ENCODE results near the gene GRM5.

The GRM5 gene

DNA sequence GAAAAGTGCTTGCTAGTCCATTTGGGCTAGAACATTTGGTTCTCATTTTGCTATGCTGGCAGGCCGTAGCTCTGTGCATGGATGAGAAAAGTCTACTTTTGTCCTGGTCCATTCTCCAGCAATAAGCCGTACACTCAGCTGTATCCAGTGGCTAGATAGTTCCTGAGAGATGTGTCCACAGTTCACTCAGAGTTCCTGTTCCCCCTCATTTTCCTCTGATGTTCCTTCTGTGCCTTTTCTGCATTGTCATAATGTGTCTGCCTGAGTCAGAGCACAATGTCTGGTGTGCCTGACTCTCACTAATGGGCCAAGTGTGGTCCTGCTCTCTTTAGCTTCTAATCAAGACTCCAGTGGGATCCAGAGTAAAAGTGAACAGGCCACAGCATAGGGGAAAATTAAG is 512.6 kb downstream of the GRM5 start:
- Histone ChIP-seq H3K27me3 (ENCODE audit: control insufficient read depth in 3 of 3, insufficient read depth in 3 of 3, low read depth in 1 of 3, low read length in 3 of 3) (no peaks in the 10 kb centered on the region), H4K8ac (ENCODE audit: low read depth, low read length) (no peak overlapping the region), H2AK5ac (ENCODE audit: low read depth, low read length) (no peak overlapping the region), H2BK15ac (ENCODE audit: low read length) (no peak overlapping the region), H3K4ac (ENCODE audit: low read length) (no peak overlapping the region), H3K4me2 (ENCODE audit: insufficient read depth, low read length, poor library complexity, severe bottlenecking) (no peak overlapping the region), H3K9me3 (replicated peaks in 1 of 2; ENCODE audit: control insufficient read depth in 2 of 2, insufficient read depth in 1 of 2, low read depth in 1 of 2, low read length in 2 of 2) (no peaks in the 10 kb centered on the region), H3K79me1 (ENCODE audit: low read depth, low read length) (no peaks in the 10 kb centered on the region), H4K91ac (ENCODE audit: low read depth, low read length, poor library complexity) (no peak overlapping the region), H3K36me3 (replicated peaks in 1 of 2; ENCODE audit: control insufficient read depth in 2 of 2, insufficient read depth in 2 of 2, low read length in 2 of 2) (no peaks in the 10 kb centered on the region), H3K4me3 (ENCODE audit: low read length in 2 of 2) (no peak overlapping the region), H3K18ac (ENCODE audit: low read length) (no peak overlapping the region), H2BK12ac (ENCODE audit: low read length) (no peak overlapping the region), H2AFZ (ENCODE audit: low read length) (no peak overlapping the region), H2BK5ac (ENCODE audit: low read length) (no peak overlapping the region), H3K23ac (ENCODE audit: low read depth, low read length, poor library complexity) (no peak overlapping the region), H3K9ac (ENCODE audit: low read depth, low read length, poor library complexity) (no peak overlapping the region), H3K4me1 (ENCODE audit: control insufficient read depth in 2 of 2, insufficient read depth in 1 of 2, low read depth in 1 of 2, low read length in 2 of 2) (no peaks in the 10 kb centered on the region), H2BK120ac (ENCODE audit: low read depth, low read length) (no peak overlapping the region), H3K27ac (replicated peaks; ENCODE audit: low read length) (no peak overlapping the region), H3K14ac (ENCODE audit: low read length) (no peak overlapping the region)
- no CpG with 5 or more reads among the region's 2 CpGs for WGBS, 2 donors (ENCODE audit: extremely low coverage in 2 of 2, insufficient read length in 2 of 2, insufficient replicate concordance in 1 of 2)
- no peak for DNase-seq (ENCODE audit: low spot score)

DNA sequence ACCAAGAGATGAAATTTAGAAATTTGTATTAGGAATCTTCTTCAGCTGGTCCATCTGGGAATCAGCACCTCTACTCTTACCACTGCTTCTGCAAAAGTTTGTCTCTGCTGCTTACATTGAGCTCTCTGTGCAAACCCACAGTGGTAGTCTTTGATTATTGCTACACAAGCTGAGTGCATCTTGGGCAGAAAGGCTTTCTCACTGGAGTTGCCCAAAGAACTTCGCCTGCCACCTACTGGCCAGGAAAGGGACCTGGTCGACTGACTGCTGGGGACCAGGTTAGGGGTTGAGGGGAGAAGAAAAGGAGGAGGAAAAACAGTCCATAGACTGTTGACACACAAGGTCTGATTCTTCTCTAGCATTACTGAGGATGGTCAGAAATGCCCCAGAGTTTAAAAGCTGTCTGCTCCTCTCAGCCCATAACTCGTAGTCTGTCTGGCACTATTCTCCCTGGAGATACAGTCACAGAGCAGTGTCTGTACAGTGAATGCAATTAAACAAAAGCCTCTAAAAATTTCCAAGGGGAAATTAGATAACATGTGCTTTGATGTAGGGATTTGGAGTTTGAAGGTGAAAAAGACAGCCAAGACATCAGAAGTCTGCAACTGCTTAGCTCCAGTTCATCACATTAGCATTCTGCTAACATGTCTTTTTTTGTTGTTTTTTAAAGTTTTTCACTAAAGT is 513.3 kb downstream of the GRM5 start:
- Histone ChIP-seq H3K18ac (ENCODE audit: low read length) (no peak overlapping the region), H4K8ac (ENCODE audit: low read depth, low read length) (no peak overlapping the region), H3K4ac (ENCODE audit: low read length) (no peak overlapping the region), H3K79me1 (ENCODE audit: low read depth, low read length) (no peaks in the 10 kb centered on the region), H3K14ac (ENCODE audit: low read length) (no peak overlapping the region), H3K23ac (ENCODE audit: low read depth, low read length, poor library complexity) (no peak overlapping the region), H3K9ac (ENCODE audit: low read depth, low read length, poor library complexity) (no peak overlapping the region), H3K4me2 (ENCODE audit: insufficient read depth, low read length, poor library complexity, severe bottlenecking) (no peak overlapping the region), H2BK5ac (ENCODE audit: low read length) (no peak overlapping the region), H2BK120ac (ENCODE audit: low read depth, low read length) (no peak overlapping the region), H3K27me3 (ENCODE audit: control insufficient read depth in 3 of 3, insufficient read depth in 3 of 3, low read depth in 1 of 3, low read length in 3 of 3) (no peaks in the 10 kb centered on the region), H3K4me3 (ENCODE audit: low read length in 2 of 2) (no peak overlapping the region), H3K36me3 (replicated peaks in 1 of 2; ENCODE audit: control insufficient read depth in 2 of 2, insufficient read depth in 2 of 2, low read length in 2 of 2) (no peaks in the 10 kb centered on the region), H2BK12ac (ENCODE audit: low read length) (no peak overlapping the region), H4K91ac (ENCODE audit: low read depth, low read length, poor library complexity) (no peak overlapping the region), H3K4me1 (ENCODE audit: control insufficient read depth in 2 of 2, insufficient read depth in 1 of 2, low read depth in 1 of 2, low read length in 2 of 2) (no peaks in the 10 kb centered on the region), H3K9me3 (replicated peaks in 1 of 2; ENCODE audit: control insufficient read depth in 2 of 2, insufficient read depth in 1 of 2, low read depth in 1 of 2, low read length in 2 of 2) (no peaks in the 10 kb centered on the region), H2BK15ac (ENCODE audit: low read length) (no peak overlapping the region), H3K27ac (replicated peaks; ENCODE audit: low read length) (no peak overlapping the region), H2AK5ac (ENCODE audit: low read depth, low read length) (no peak overlapping the region), H2AFZ (ENCODE audit: low read length) (no peak overlapping the region)
- DNase-seq (ENCODE audit: low spot score), result peak; percentile 12
- no CpG with 5 or more reads among the region's 3 CpGs for WGBS, 2 donors (ENCODE audit: extremely low coverage in 2 of 2, insufficient read length in 2 of 2, insufficient replicate concordance in 1 of 2)

DNA sequence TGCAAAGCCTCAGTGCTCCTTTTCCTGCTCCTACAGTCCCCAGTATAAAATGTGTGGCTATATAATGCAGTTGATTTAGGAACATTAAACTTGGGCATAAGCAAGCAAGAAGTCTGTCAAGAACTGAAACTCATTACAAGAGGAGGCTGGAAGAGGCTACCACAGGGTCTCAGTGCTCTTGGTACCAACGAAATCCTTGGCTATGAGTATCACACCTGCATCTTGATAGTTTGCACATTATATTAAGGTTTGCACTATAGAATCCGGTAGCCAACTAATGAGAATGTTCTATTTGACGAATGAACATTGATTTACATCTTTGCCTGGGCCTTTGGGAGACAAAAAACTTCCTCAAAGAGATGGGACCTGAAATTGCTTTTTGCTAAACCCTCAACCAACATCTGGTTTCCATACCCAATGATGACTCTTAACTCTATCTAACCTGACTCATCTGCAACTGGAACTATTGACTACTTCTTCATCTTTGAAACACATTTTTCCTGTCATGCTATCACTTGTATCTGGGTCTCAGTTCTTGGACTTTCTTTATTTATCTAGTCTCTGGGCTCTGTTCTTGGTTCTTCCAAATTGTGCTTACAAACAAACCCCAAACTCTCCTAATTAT is 521.0 kb downstream of the GRM5 start:
- Histone ChIP-seq H2BK15ac (ENCODE audit: low read length) (no peak overlapping the region), H3K79me1 (ENCODE audit: low read depth, low read length) (no peaks in the 10 kb centered on the region), H3K23ac (ENCODE audit: low read depth, low read length, poor library complexity) (no peak overlapping the region), H2BK5ac (ENCODE audit: low read length) (no peak overlapping the region), H3K18ac (ENCODE audit: low read length) (no peak overlapping the region), H3K4ac (ENCODE audit: low read length) (no peak overlapping the region), H2AK5ac (ENCODE audit: low read depth, low read length) (no peak overlapping the region), H3K36me3 (replicated peaks in 1 of 2; ENCODE audit: control insufficient read depth in 2 of 2, insufficient read depth in 2 of 2, low read length in 2 of 2) (no peaks in the 10 kb centered on the region), H3K9ac (ENCODE audit: low read depth, low read length, poor library complexity) (no peak overlapping the region), H3K4me1 (ENCODE audit: control insufficient read depth in 2 of 2, insufficient read depth in 1 of 2, low read depth in 1 of 2, low read length in 2 of 2) (no peaks in the 10 kb centered on the region), H4K91ac (ENCODE audit: low read depth, low read length, poor library complexity) (no peak overlapping the region), H3K27me3 (ENCODE audit: control insufficient read depth in 3 of 3, insufficient read depth in 3 of 3, low read depth in 1 of 3, low read length in 3 of 3) (no peaks in the 10 kb centered on the region), H3K4me3 (ENCODE audit: low read length in 2 of 2) (no peak overlapping the region), H3K9me3 (replicated peaks in 1 of 2; ENCODE audit: control insufficient read depth in 2 of 2, insufficient read depth in 1 of 2, low read depth in 1 of 2, low read length in 2 of 2) (no peaks in the 10 kb centered on the region), H3K4me2 (ENCODE audit: insufficient read depth, low read length, poor library complexity, severe bottlenecking) (no peak overlapping the region), H2BK120ac (ENCODE audit: low read depth, low read length) (no peak overlapping the region), H3K27ac (replicated peaks; ENCODE audit: low read length) (no peak overlapping the region), H4K8ac (ENCODE audit: low read depth, low read length) (no peak overlapping the region), H3K14ac (ENCODE audit: low read length) (no peak overlapping the region), H2AFZ (ENCODE audit: low read length) (no peak overlapping the region), H2BK12ac (ENCODE audit: low read length) (no peak overlapping the region)
- WGBS, 2 donors (ENCODE audit: extremely low coverage in 2 of 2, insufficient read length in 2 of 2, insufficient replicate concordance in 1 of 2), result no CpG with 5 or more reads among the region's 3 CpGs
- no peak for DNase-seq (ENCODE audit: low spot score)

DNA sequence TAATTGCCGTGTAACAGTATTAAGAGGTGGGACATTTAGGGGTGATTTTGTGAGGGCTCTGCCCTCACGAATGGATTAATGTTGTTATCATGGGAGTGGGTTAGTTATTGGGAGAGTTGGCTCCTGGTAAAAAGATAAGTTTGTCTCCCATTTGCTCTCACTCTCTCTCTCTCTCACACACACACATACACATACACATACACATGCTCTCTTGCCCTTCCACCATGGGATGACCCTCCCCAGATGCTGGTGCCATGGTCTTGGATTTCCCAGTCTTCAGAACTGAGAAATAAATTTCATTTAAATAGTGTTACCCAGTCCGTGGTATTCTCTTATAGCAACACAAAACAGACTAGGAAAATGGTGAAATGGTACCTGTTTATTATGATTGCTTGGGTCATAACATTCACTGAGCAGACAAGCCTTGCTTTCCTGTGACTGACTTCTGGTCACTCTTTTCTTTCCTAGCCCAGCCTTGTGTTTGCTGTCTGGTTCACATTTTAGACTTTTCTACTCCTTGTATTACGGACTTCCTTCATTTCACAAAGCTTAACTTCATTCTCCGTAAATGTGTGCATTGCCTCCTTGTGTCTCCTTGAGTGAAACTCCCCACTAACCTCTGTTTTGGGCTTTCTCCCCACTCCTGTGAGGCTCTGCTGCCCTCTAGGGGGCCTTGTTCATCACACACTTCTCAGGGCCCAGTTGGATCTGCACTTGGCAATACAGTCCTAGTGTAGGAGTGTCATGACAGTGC is 521.7 kb downstream of the GRM5 start:
- peak; percentile 78 for DNase-seq (ENCODE audit: low spot score)
- no peak overlapping the region for H4K91ac ChIP-seq (ENCODE audit: low read depth, low read length, poor library complexity)

More for the DNA sequence above, 521.7 kb downstream of the GRM5 start:
- Histone ChIP-seq H3K4me2 (ENCODE audit: insufficient read depth, low read length, poor library complexity, severe bottlenecking) (no peak overlapping the region), H3K36me3 (replicated peaks in 1 of 2; ENCODE audit: control insufficient read depth in 2 of 2, insufficient read depth in 2 of 2, low read length in 2 of 2) (no peaks in the 10 kb centered on the region), H2AK5ac (ENCODE audit: low read depth, low read length) (no peak overlapping the region), H2BK120ac (ENCODE audit: low read depth, low read length) (no peak overlapping the region), H3K23ac (ENCODE audit: low read depth, low read length, poor library complexity) (no peak overlapping the region), H3K9me3 (replicated peaks in 1 of 2; ENCODE audit: control insufficient read depth in 2 of 2, insufficient read depth in 1 of 2, low read depth in 1 of 2, low read length in 2 of 2) (no peaks in the 10 kb centered on the region), H2BK15ac (ENCODE audit: low read length) (no peak overlapping the region), H2BK12ac (ENCODE audit: low read length) (no peak overlapping the region), H2AFZ (ENCODE audit: low read length) (no peak overlapping the region), H3K18ac (ENCODE audit: low read length) (no peak overlapping the region), H4K8ac (ENCODE audit: low read depth, low read length) (no peak overlapping the region), H3K79me1 (ENCODE audit: low read depth, low read length) (no peaks in the 10 kb centered on the region), H3K27me3 (ENCODE audit: control insufficient read depth in 3 of 3, insufficient read depth in 3 of 3, low read depth in 1 of 3, low read length in 3 of 3) (no peaks in the 10 kb centered on the region), H3K27ac (replicated peaks; ENCODE audit: low read length) (no peak overlapping the region), H3K9ac (ENCODE audit: low read depth, low read length, poor library complexity) (no peak overlapping the region), H3K14ac (ENCODE audit: low read length) (no peak overlapping the region), H2BK5ac (ENCODE audit: low read length) (no peak overlapping the region), H3K4me3 (ENCODE audit: low read length in 2 of 2) (no peak overlapping the region), H3K4ac (ENCODE audit: low read length) (no peak overlapping the region), H3K4me1 (ENCODE audit: control insufficient read depth in 2 of 2, insufficient read depth in 1 of 2, low read depth in 1 of 2, low read length in 2 of 2) (no peaks in the 10 kb centered on the region)
- no CpG with 5 or more reads among the region's 5 CpGs for WGBS, 2 donors (ENCODE audit: extremely low coverage in 2 of 2, insufficient read length in 2 of 2, insufficient replicate concordance in 1 of 2)

All from neuronal stem cell (in vitro differentiated cells).